GM18498 (cell line): ENCODE data around the gene AGMO.

Source experiments
- ATAC-seq: cut with Tn5 transposase; IDR thresholded peaks from one replicate; pipeline ENCODE4 v1.9.1; 2021; ENCODE audit warnings: mild to moderate bottlenecking, moderate library complexity; ENCODE audit not compliant: unreplicated experiment

The AGMO gene

GRCh38 chr7:15402436-15403136 is 159.2 kb downstream of the AGMO start:
- ATAC-seq = no peak

- ATAC-seq = no peak
Observed at GRCh38 chr7:15400440-15400839, 161.4 kb downstream of the AGMO start.

- ATAC-seq = no peak
Observed at GRCh38 chr7:15399441-15399840, 162.4 kb downstream of the AGMO start.

- ATAC-seq = no peak
Observed at GRCh38 chr7:15397922-15398760, 163.7 kb downstream of the AGMO start.

- no peak for ATAC-seq
Observed at GRCh38 chr7:15397159-15397550, 164.7 kb downstream of the AGMO start.

- ATAC-seq = no peak
Observed at GRCh38 chr7:15396210-15397158, 165.3 kb downstream of the AGMO start.

- ATAC-seq = no peak
Observed at GRCh38 chr7:15389073-15389472, 172.7 kb downstream of the AGMO start.

GRCh38 chr7:15378494-15379145 is 183.2 kb downstream of the AGMO start:
- ATAC-seq = no peak

GRCh38 chr7:15376600-15376999 is 185.2 kb downstream of the AGMO start:
- no peak for ATAC-seq

GRCh38 chr7:15370441-15370840 is 191.4 kb downstream of the AGMO start:
- ATAC-seq = no peak

GRCh38 chr7:15368653-15369052 is 193.2 kb downstream of the AGMO start:
- no peak for ATAC-seq

- ATAC-seq = no peak
Observed at GRCh38 chr7:15367897-15368296, 193.9 kb downstream of the AGMO start.

- no peak for ATAC-seq
Observed at GRCh38 chr7:15358112-15358511, 203.7 kb downstream of the AGMO start.

GRCh38 chr7:15352421-15353206 is 209.2 kb downstream of the AGMO start:
- no peak for ATAC-seq

GRCh38 chr7:15345216-15345615 is 216.6 kb downstream of the AGMO start:
- no peak for ATAC-seq

- no peak for ATAC-seq
Observed at GRCh38 chr7:15341817-15342216, 220.0 kb downstream of the AGMO start.

GRCh38 chr7:15336146-15336545 is 225.7 kb downstream of the AGMO start:
- no peak for ATAC-seq

- ATAC-seq = no peak
Observed at GRCh38 chr7:15335390-15335789, 226.4 kb downstream of the AGMO start.

- ATAC-seq = no peak
Observed at GRCh38 chr7:15334536-15335263, 227.1 kb downstream of the AGMO start.
